Measurements from ENCODE around the gene PER1.

- TF ChIP-seq, protein P1, sequence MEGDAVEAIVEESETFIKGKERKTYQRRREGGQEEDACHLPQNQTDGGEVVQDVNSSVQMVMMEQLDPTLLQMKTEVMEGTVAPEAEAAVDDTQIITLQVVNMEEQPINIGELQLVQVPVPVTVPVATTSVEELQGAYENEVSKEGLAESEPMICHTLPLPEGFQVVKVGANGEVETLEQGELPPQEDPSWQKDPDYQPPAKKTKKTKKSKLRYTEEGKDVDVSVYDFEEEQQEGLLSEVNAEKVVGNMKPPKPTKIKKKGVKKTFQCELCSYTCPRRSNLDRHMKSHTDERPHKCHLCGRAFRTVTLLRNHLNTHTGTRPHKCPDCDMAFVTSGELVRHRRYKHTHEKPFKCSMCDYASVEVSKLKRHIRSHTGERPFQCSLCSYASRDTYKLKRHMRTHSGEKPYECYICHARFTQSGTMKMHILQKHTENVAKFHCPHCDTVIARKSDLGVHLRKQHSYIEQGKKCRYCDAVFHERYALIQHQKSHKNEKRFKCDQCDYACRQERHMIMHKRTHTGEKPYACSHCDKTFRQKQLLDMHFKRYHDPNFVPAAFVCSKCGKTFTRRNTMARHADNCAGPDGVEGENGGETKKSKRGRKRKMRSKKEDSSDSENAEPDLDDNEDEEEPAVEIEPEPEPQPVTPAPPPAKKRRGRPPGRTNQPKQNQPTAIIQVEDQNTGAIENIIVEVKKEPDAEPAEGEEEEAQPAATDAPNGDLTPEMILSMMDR (conservative IDR thresholded peaks at IDR 0.05 in 1 of 2, IDR thresholded peaks at IDR 0.05 in 1 of 2; ENCODE audit: extremely low read depth in 1 of 2, insufficient read depth in 1 of 2, low read depth in 1 of 2, low read length in 2 of 2) = no peak
- no peak for TF ChIP-seq EZH2 (IDR thresholded peaks at IDR 0.05; ENCODE audit: borderline replicate concordance, low read length)
Observed at GRCh38 chr17:8133941-8134340, 18.3 kb downstream of the PER1 start.
